RWPE2 (cell line): Measurements from ENCODE around the gene KMT2D.

Experiments
- ATAC-seq: fragments of 200-7000 bp; cut with Tn5 transposase; 3 replicates; pipeline ENCODE4 v1.9.1; 2021; ENCODE audit warnings: low read depth
- DNase-seq: peaks from one replicate; pipeline ENCODE4 v3.0.0-alpha.2; 2020; ENCODE audit warnings: low spot score
- H3K27ac ChIP-seq: fragments of 450-650 bp; 2 replicates; pipeline ENCODE4 v1.5.1; 2017; ENCODE audit warnings: mild to moderate bottlenecking; ENCODE audit not compliant: poor library complexity, severe bottlenecking
- H3K27me3 ChIP-seq: fragments of 250-450 bp; sonication (Bioruptor Pico); 2 replicates; pipeline ENCODE4 v1.5.1; 2021; ENCODE audit warnings: mild to moderate bottlenecking, moderate library complexity; ENCODE audit not compliant: insufficient read depth, poor library complexity, severe bottlenecking
- H3K36me3 ChIP-seq: fragments of 250-450 bp; sonication (Bioruptor Pico); 2 replicates; pipeline ENCODE4 v1.5.1; 2020; ENCODE audit warnings: low read depth, mild to moderate bottlenecking, moderate library complexity
- H3K4me1 ChIP-seq: fragments of 250-450 bp; sonication (Bioruptor Pico); 2 replicates; pipeline ENCODE4 v1.5.1; 2021; ENCODE audit warnings: mild to moderate bottlenecking, moderate library complexity; ENCODE audit not compliant: insufficient read depth, poor library complexity, severe bottlenecking
- H3K4me3 ChIP-seq: fragments of 250-450 bp; sonication (Bioruptor Pico); 2 replicates; pipeline ENCODE4 v1.5.1; 2021; ENCODE audit warnings: mild to moderate bottlenecking, moderate library complexity; ENCODE audit not compliant: severe bottlenecking
- H3K9me3 ChIP-seq: fragments of 250-450 bp; sonication (Bioruptor Pico); 2 replicates; pipeline ENCODE4 v1.5.1; 2021; ENCODE audit warnings: mild to moderate bottlenecking, moderate library complexity; ENCODE audit not compliant: severe bottlenecking
- TF ChIP-seq, protein P1 (sequence below): fragments of 450-650 bp; IDR thresholded peaks from one replicate; pipeline ENCODE4 v1.5.1; 2017; ENCODE audit warnings: mild to moderate bottlenecking, moderate library complexity; ENCODE audit not compliant: poor library complexity, severe bottlenecking

Gene KMT2D

DNA sequence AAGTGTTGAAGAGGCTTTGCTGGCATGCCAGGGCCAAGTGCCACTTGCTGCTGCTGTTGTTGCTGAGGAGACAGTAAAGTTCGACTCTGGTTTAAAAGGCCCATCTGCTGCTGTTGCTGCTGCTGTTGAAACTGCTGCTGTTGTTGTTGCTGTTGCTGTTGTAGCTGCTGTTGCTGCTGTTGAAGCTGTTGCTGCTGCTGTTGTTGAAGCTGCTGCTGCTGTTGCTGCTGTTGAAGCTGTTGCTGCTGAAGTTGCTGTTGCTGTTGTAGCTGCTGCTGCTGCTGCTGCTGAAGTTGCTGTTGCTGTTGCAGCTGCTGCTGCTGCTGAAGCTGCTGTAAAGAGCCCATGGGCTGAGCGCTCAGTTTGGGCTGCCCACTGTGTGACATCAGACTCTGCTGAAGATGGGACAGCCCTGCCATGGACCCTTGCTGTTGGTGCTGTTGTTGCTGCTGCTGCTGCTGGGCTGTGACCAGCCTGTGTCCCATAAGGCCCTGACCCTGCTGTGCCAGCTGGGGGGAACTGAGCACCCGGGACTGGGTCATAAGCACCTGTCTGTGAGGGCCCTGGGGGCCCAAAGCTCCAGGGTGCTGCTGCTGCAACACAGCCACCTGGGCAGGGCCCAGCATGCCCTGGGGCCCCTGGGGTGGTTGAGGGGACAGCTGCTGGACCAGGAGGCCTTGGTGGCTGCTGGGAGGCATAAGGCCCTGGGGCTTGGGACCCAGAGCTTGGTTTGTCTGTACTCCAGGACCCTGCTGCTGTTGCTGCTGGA, 27.7 kb downstream of the KMT2D start:
- Histone ChIP-seq H3K9me3 (no peaks in the 10 kb centered on the region), H3K4me1 (no peaks in the 10 kb centered on the region), H3K4me3 (no peak overlapping the region), H3K36me3 (peaks cover 77% of the 10 kb centered on the region), H3K27me3 (no peaks in the 10 kb centered on the region), H3K27ac (no peak overlapping the region)
- ATAC-seq (no peak), DNase-seq (no peak)
- TF ChIP-seq, protein P1, sequence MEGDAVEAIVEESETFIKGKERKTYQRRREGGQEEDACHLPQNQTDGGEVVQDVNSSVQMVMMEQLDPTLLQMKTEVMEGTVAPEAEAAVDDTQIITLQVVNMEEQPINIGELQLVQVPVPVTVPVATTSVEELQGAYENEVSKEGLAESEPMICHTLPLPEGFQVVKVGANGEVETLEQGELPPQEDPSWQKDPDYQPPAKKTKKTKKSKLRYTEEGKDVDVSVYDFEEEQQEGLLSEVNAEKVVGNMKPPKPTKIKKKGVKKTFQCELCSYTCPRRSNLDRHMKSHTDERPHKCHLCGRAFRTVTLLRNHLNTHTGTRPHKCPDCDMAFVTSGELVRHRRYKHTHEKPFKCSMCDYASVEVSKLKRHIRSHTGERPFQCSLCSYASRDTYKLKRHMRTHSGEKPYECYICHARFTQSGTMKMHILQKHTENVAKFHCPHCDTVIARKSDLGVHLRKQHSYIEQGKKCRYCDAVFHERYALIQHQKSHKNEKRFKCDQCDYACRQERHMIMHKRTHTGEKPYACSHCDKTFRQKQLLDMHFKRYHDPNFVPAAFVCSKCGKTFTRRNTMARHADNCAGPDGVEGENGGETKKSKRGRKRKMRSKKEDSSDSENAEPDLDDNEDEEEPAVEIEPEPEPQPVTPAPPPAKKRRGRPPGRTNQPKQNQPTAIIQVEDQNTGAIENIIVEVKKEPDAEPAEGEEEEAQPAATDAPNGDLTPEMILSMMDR: no peak

DNA sequence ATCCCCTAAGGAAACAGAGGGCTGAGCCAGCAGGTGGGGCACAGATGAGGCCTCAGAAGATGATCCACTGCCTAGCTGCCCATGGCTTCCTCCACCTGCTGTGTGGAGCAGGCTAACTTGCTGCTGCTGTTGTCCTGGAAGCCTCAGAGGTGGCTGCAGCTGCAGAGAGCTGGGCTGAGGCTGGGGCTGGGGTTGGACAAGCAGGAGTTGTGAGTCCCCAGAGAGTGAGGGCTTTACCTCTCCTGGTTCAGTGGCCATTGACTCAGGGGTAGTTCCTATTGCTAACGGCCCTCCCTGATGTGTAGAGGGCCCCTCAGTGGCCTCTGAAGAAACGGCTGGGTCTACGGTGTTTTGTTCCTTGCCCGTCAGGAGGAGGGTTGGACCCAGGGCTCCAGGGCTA, 28.3 kb downstream of the KMT2D start:
- Histone ChIP-seq H3K4me3 (no peak overlapping the region), H3K4me1 (no peaks in the 10 kb centered on the region), H3K27me3 (no peaks in the 10 kb centered on the region), H3K9me3 (no peaks in the 10 kb centered on the region), H3K36me3 (peaks cover 77% of the 10 kb centered on the region), H3K27ac (no peak overlapping the region)
- TF ChIP-seq, protein P1: no peak
- no peak for ATAC-seq
- DNase-seq: no peak

DNA sequence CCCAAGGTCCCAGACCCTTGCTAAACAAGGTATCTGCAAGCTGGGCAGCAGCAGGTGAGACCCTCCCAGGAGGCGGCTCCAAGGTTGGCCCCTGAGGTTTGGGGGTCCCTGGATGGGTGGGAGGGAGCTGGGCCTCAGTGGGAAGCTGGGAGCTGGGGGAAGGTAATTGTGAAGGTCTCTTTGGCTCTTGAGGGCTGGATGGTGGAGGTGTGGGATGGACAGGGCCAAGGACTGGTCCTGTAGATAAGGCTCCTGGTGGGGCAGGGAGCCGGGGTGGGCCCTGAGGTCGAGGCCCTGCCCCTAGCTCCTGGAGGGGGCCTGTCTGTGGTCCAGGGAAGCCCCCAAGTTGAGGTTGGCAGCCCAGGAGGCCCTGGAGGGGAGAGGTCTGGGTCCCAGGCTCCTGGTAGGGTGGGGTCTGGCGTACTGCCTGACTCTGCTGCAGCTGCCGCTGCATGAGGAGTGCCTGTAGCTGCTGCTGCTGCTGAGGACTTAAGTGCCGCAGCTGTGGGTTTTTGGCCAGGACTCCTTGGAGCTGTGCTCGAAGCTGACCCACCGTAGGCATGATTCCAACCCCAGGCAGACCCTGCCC, 28.9 kb downstream of the KMT2D start:
- no peak for DNase-seq
- no peak for ATAC-seq
- no peaks in the 10 kb centered on the region for H3K27me3 ChIP-seq
- peaks cover 74% of the 10 kb centered on the region for H3K36me3 ChIP-seq
- no peaks in the 10 kb centered on the region for H3K4me1 ChIP-seq
- no peak overlapping the region for H3K27ac ChIP-seq
- H3K4me3 ChIP-seq: no peak overlapping the region
- H3K9me3 ChIP-seq: no peaks in the 10 kb centered on the region
- TF ChIP-seq, protein P1: no peak

DNA sequence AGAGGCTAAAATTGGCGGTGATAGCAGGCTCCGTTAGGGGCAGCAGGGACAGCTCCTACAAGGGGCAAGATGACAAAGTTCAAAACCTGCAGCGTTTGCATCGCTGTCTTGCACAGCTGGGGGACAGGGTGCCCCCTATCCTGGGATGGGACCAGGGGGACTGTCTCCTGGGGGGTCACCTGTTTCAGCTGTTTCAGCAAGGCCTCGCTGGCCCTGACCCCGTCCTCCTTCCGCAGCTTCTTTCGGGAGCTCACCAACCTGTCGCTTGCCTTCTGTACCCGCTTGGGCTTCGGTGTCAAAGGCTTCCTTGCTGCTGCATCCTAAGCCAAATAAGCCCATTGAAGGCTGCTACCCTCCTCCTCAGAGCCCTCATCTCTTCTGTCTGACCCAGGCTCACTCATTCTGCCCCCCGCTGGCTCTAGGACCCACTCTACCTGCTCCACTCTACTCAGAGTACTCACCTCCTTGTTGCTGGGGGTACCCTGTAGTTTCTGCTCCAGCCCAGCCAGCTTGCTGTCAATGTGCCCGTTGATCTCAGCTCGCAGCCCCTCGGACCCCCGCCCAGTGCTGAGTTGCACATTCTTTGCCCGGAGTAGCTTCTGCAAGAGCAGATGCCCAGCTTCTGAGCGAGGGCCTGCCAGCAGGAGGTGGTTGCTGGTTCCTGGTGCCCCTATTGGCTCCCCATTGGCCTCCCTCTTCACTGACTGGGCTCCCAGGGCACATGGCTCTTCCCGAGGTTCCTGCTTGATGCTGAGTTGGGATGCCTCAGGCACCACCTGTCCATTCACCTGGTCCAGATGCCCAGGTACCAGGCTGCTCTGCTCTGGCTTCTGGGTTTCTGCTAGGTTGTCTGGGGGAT, 29.7 kb downstream of the KMT2D start:
- Histone ChIP-seq H3K36me3 (peaks cover 75% of the 10 kb centered on the region), H3K4me3 (no peak overlapping the region), H3K9me3 (no peaks in the 10 kb centered on the region), H3K27ac (no peak overlapping the region), H3K4me1 (no peaks in the 10 kb centered on the region), H3K27me3 (no peaks in the 10 kb centered on the region)
- TF ChIP-seq, protein P1: no peak
- no peak for DNase-seq
- no peak for ATAC-seq
